ENCODE results near the gene SH2D2A.

Gene SH2D2A

GRCh38 chr1:156838972-156839371, 22.3 kb upstream of the SH2D2A start:
- no peak overlapping the region for H3K4me3 ChIP-seq (ENCODE audit: low read depth, low read length)
- DNase-seq (ENCODE audit: low read depth): no peak
- TF ChIP-seq CTCF (IDR thresholded peaks at IDR 0.05; ENCODE audit: control insufficient read depth, extremely low read depth, insufficient read depth): peak; percentile 96

- no peak overlapping the region for H3K4me3 ChIP-seq (ENCODE audit: low read depth, low read length)
- no peak for TF ChIP-seq CTCF (IDR thresholded peaks at IDR 0.05; ENCODE audit: control insufficient read depth, extremely low read depth, insufficient read depth)
- no peak for DNase-seq (ENCODE audit: low read depth)
These were observed 20.2 kb upstream of the SH2D2A start for GRCh38 chr1:156836892-156837291.

GRCh38 chr1:156836041-156836654, 19.5 kb upstream of the SH2D2A start:
- no peak for TF ChIP-seq CTCF (IDR thresholded peaks at IDR 0.05; ENCODE audit: control insufficient read depth, extremely low read depth, insufficient read depth)
- no peak overlapping the region for H3K4me3 ChIP-seq (ENCODE audit: low read depth, low read length)
- no peak for DNase-seq (ENCODE audit: low read depth)

- no peak for DNase-seq (ENCODE audit: low read depth)
- H3K4me3 ChIP-seq (ENCODE audit: low read depth, low read length): no peak overlapping the region
- TF ChIP-seq CTCF (IDR thresholded peaks at IDR 0.05; ENCODE audit: control insufficient read depth, extremely low read depth, insufficient read depth): no peak
These were observed 17.7 kb upstream of the SH2D2A start for GRCh38 chr1:156834322-156834721.

GRCh38 chr1:156833603-156834002, 17.0 kb upstream of the SH2D2A start:
- H3K4me3 ChIP-seq (ENCODE audit: low read depth, low read length): no peak overlapping the region
- TF ChIP-seq CTCF (IDR thresholded peaks at IDR 0.05; ENCODE audit: control insufficient read depth, extremely low read depth, insufficient read depth): 0 out of 2 replicates have a peak, but pooled peaks have one; percentile 24
- DNase-seq (ENCODE audit: low read depth): no peak

GRCh38 chr1:156832434-156832833, 15.8 kb upstream of the SH2D2A start:
- H3K4me3 ChIP-seq (ENCODE audit: low read depth, low read length): no peak overlapping the region
- no peak for DNase-seq (ENCODE audit: low read depth)
- no peak for TF ChIP-seq CTCF (IDR thresholded peaks at IDR 0.05; ENCODE audit: control insufficient read depth, extremely low read depth, insufficient read depth)

Data from LNCaP clone FGC (cell line).